Measurements from ENCODE around the gene MORN4.

MORN4 gene

DNA sequence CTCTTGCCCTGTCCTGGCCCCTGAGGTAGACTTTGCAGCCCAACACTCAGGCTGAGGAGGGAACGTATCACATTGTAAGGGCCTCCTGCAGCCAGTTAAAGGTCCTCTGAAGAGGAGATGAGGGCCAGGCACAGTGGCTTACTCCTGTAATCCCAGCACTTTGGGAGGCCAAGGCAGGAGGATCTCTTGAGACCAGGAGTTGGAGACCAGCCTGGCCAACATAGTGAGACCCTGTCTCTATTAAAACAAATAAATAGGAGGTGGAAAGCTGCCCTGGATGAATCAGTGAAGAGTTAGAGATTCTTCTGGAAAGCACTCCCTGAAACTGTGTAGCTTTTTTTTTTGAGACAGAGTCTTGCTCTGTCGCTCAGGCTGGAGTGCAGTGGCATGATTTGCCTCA lies 46.1 kb downstream of the MORN4 start:
- Histone ChIP-seq H3K4me2 (ENCODE audit: insufficient read depth, low read length, poor library complexity, severe bottlenecking) (no peak overlapping the region), H3K4me3 (ENCODE audit: low read length in 2 of 2) (no peak overlapping the region), H4K8ac (ENCODE audit: low read depth, low read length) (no peak overlapping the region), H3K9me3 (replicated peaks in 1 of 2; ENCODE audit: control insufficient read depth in 2 of 2, insufficient read depth in 1 of 2, low read depth in 1 of 2, low read length in 2 of 2) (no peaks in the 10 kb centered on the region), H2BK15ac (ENCODE audit: low read length) (no peak overlapping the region), H2BK12ac (ENCODE audit: low read length) (no peak overlapping the region), H2AK5ac (ENCODE audit: low read depth, low read length) (no peak overlapping the region), H3K27me3 (ENCODE audit: control insufficient read depth in 3 of 3, insufficient read depth in 3 of 3, low read depth in 1 of 3, low read length in 3 of 3) (no peaks in the 10 kb centered on the region), H4K91ac (ENCODE audit: low read depth, low read length, poor library complexity) (no peak overlapping the region), H2AFZ (ENCODE audit: low read length) (no peak overlapping the region), H3K23ac (ENCODE audit: low read depth, low read length, poor library complexity) (no peak overlapping the region), H3K4me1 (ENCODE audit: control insufficient read depth in 2 of 2, insufficient read depth in 1 of 2, low read depth in 1 of 2, low read length in 2 of 2) (peaks cover 0 to 8% of the 10 kb centered on the region in 2 donors), H2BK5ac (ENCODE audit: low read length) (no peak overlapping the region), H3K18ac (ENCODE audit: low read length) (no peak overlapping the region), H3K14ac (ENCODE audit: low read length) (no peak overlapping the region), H3K27ac (replicated peaks; ENCODE audit: low read length) (no peak overlapping the region), H2BK120ac (ENCODE audit: low read depth, low read length) (no peak overlapping the region), H3K4ac (ENCODE audit: low read length) (no peak overlapping the region), H3K79me1 (ENCODE audit: low read depth, low read length) (peaks cover 1% of the 10 kb centered on the region), H3K9ac (ENCODE audit: low read depth, low read length, poor library complexity) (no peak overlapping the region), H3K36me3 (replicated peaks in 1 of 2; ENCODE audit: control insufficient read depth in 2 of 2, insufficient read depth in 2 of 2, low read length in 2 of 2) (no peaks in the 10 kb centered on the region)
- DNase-seq (ENCODE audit: low spot score), result no peak
- no CpG with 5 or more reads among the region's 2 CpGs for WGBS, 2 donors (ENCODE audit: extremely low coverage in 2 of 2, insufficient read length in 2 of 2, insufficient replicate concordance in 1 of 2)

GRCh38 chr10:97585439-97585811 lies 47.9 kb downstream of the MORN4 start:
- WGBS, 2 donors (ENCODE audit: extremely low coverage in 2 of 2, insufficient read length in 2 of 2, insufficient replicate concordance in 1 of 2), result no CpG with 5 or more reads among the region's 5 CpGs
- H3K23ac ChIP-seq (ENCODE audit: low read depth, low read length, poor library complexity), result no peak overlapping the region
- H3K14ac ChIP-seq (ENCODE audit: low read length), result no peak overlapping the region

GRCh38 chr10:97584798-97585438 lies 48.4 kb downstream of the MORN4 start:
- peak overlapping the region; percentile 21 for H3K18ac ChIP-seq (ENCODE audit: low read length)
- peaks cover 0 to 3% (median 0%) of the 10 kb centered on the region in 3 experiments for H3K27me3 ChIP-seq (ENCODE audit: control insufficient read depth in 3 of 3, insufficient read depth in 3 of 3, low read depth in 1 of 3, low read length in 3 of 3)
- no peak overlapping the region for H2BK5ac ChIP-seq (ENCODE audit: low read length)
- H4K8ac ChIP-seq (ENCODE audit: low read depth, low read length), result no peak overlapping the region
- no peak overlapping the region for H3K23ac ChIP-seq (ENCODE audit: low read depth, low read length, poor library complexity)
- no peaks in the 10 kb centered on the region for H3K79me1 ChIP-seq (ENCODE audit: low read depth, low read length)
- H2BK120ac ChIP-seq (ENCODE audit: low read depth, low read length), result no peak overlapping the region
- peak overlapping the region; percentile 60 for H2BK15ac ChIP-seq (ENCODE audit: low read length)
- peaks cover 2 to 8% of the 10 kb centered on the region in 2 donors for H3K4me1 ChIP-seq (ENCODE audit: control insufficient read depth in 2 of 2, insufficient read depth in 1 of 2, low read depth in 1 of 2, low read length in 2 of 2)
- no peak overlapping the region for H4K91ac ChIP-seq (ENCODE audit: low read depth, low read length, poor library complexity)
- H3K9me3 ChIP-seq (replicated peaks in 1 of 2; ENCODE audit: control insufficient read depth in 2 of 2, insufficient read depth in 1 of 2, low read depth in 1 of 2, low read length in 2 of 2), result no peaks in the 10 kb centered on the region
- H2AK5ac ChIP-seq (ENCODE audit: low read depth, low read length), result no peak overlapping the region
- no peaks in the 10 kb centered on the region for H3K36me3 ChIP-seq (replicated peaks in 1 of 2; ENCODE audit: control insufficient read depth in 2 of 2, insufficient read depth in 2 of 2, low read length in 2 of 2)
- peak overlapping the region; percentile 14 for H2BK12ac ChIP-seq (ENCODE audit: low read length)
- WGBS, 2 donors (ENCODE audit: extremely low coverage in 2 of 2, insufficient read length in 2 of 2, insufficient replicate concordance in 1 of 2), result no CpG with 5 or more reads among the region's 5 CpGs
- no peak for DNase-seq (ENCODE audit: low spot score)
- no peak overlapping the region for H3K27ac ChIP-seq (replicated peaks; ENCODE audit: low read length)
- no peak overlapping the region for H3K4me2 ChIP-seq (ENCODE audit: insufficient read depth, low read length, poor library complexity, severe bottlenecking)
- H3K4ac ChIP-seq (ENCODE audit: low read length), result no peak overlapping the region
- H3K9ac ChIP-seq (ENCODE audit: low read depth, low read length, poor library complexity), result no peak overlapping the region
- H3K4me3 ChIP-seq (ENCODE audit: low read length in 2 of 2), result no peak overlapping the region
- H2AFZ ChIP-seq (ENCODE audit: low read length), result no peak overlapping the region
- peak overlapping the region; percentile 48 for H3K14ac ChIP-seq (ENCODE audit: low read length)

More at GRCh38 chr10:97585439-97585811, 47.9 kb downstream of the MORN4 start:
- H2AK5ac ChIP-seq (ENCODE audit: low read depth, low read length), result no peak overlapping the region
- H2BK120ac ChIP-seq (ENCODE audit: low read depth, low read length), result no peak overlapping the region
- no peak overlapping the region for H4K91ac ChIP-seq (ENCODE audit: low read depth, low read length, poor library complexity)
- H3K4me3 ChIP-seq (ENCODE audit: low read length in 2 of 2), result no peak overlapping the region
- H3K27me3 ChIP-seq (ENCODE audit: control insufficient read depth in 3 of 3, insufficient read depth in 3 of 3, low read depth in 1 of 3, low read length in 3 of 3), result peaks cover 0 to 3% (median 0%) of the 10 kb centered on the region in 3 experiments
- no peak overlapping the region for H3K4me2 ChIP-seq (ENCODE audit: insufficient read depth, low read length, poor library complexity, severe bottlenecking)
- no peak overlapping the region for H3K27ac ChIP-seq (replicated peaks; ENCODE audit: low read length)
- no peak overlapping the region for H4K8ac ChIP-seq (ENCODE audit: low read depth, low read length)
- no peak overlapping the region for H2AFZ ChIP-seq (ENCODE audit: low read length)
- H3K36me3 ChIP-seq (replicated peaks in 1 of 2; ENCODE audit: control insufficient read depth in 2 of 2, insufficient read depth in 2 of 2, low read length in 2 of 2), result no peaks in the 10 kb centered on the region
- H3K18ac ChIP-seq (ENCODE audit: low read length), result no peak overlapping the region
- H2BK5ac ChIP-seq (ENCODE audit: low read length), result no peak overlapping the region
- H3K4ac ChIP-seq (ENCODE audit: low read length), result no peak overlapping the region
- no peak overlapping the region for H3K9ac ChIP-seq (ENCODE audit: low read depth, low read length, poor library complexity)
- peaks cover 1% of the 10 kb centered on the region for H3K79me1 ChIP-seq (ENCODE audit: low read depth, low read length)
- no peak overlapping the region for H2BK15ac ChIP-seq (ENCODE audit: low read length)
- no peak for DNase-seq (ENCODE audit: low spot score)
- no peaks in the 10 kb centered on the region for H3K9me3 ChIP-seq (replicated peaks in 1 of 2; ENCODE audit: control insufficient read depth in 2 of 2, insufficient read depth in 1 of 2, low read depth in 1 of 2, low read length in 2 of 2)
- H3K4me1 ChIP-seq (ENCODE audit: control insufficient read depth in 2 of 2, insufficient read depth in 1 of 2, low read depth in 1 of 2, low read length in 2 of 2), result peaks cover under 1 to 8% of the 10 kb centered on the region in 2 donors
- no peak overlapping the region for H2BK12ac ChIP-seq (ENCODE audit: low read length)

DNA sequence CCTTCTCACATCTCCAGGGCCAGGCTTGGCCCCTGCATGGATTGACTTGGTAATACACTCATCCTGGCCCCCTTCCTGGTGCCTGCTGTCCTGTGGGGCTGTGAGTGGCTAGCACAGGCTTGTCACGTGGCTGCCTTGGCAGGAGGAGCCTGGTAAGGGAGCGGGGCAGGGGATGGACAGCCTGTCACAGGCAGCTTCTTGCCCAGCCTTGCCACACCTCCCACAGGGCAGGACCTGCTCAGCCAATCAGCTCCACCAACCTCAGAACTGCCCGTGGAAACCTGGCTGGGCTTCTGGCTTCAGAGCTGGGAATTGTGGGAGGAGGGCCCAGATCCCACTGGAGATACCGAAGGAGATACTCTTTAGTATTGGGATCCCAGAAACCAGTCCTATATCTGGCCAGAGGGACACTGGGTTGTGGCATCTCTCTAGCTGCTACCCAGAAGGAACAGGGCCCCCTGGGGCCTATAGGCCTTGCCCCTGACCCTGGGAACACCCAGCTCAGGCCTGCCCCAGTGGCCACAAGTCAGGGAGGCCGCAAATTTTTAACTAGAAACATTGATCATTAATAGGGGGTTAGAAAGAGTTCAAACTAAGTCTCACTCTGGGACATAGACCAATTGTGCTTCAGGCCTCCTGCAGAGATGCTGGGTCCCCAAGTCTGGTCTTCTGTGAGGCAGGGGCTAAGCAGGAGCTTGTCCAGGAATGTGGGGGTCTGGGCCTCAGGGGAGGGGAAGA lies 49.1 kb downstream of the MORN4 start, which contains the start of gene HOGA1:
Gene HOGA1, plus strand, starts transcription at position 330 of the 738 bp plus-strand sequence. Its CDS starts 315 bp downstream, at position 645.
- WGBS, 2 donors (ENCODE audit: extremely low coverage in 2 of 2, insufficient read length in 2 of 2, insufficient replicate concordance in 1 of 2), result no CpG with 5 or more reads among the region's 5 CpGs
- Histone ChIP-seq H3K36me3 (replicated peaks in 1 of 2; ENCODE audit: control insufficient read depth in 2 of 2, insufficient read depth in 2 of 2, low read length in 2 of 2) (no peaks in the 10 kb centered on the region), H3K4me2 (ENCODE audit: insufficient read depth, low read length, poor library complexity, severe bottlenecking) (no peak within 1 kb of the TSS), H3K14ac (ENCODE audit: low read length) (peak within 1 kb of the TSS; percentile 48), H3K9me3 (replicated peaks in 1 of 2; ENCODE audit: control insufficient read depth in 2 of 2, insufficient read depth in 1 of 2, low read depth in 1 of 2, low read length in 2 of 2) (no peaks in the 10 kb centered on the region), H3K4me3 (ENCODE audit: low read length in 2 of 2) (no peak within 1 kb of the TSS), H3K4ac (ENCODE audit: low read length) (no peak within 1 kb of the TSS), H3K4me1 (ENCODE audit: control insufficient read depth in 2 of 2, insufficient read depth in 1 of 2, low read depth in 1 of 2, low read length in 2 of 2) (peaks cover 2 to 8% of the 10 kb centered on the region in 2 donors), H2BK5ac (ENCODE audit: low read length) (no peak within 1 kb of the TSS), H2BK15ac (ENCODE audit: low read length) (peak within 1 kb of the TSS; percentile 60), H3K23ac (ENCODE audit: low read depth, low read length, poor library complexity) (no peak within 1 kb of the TSS), H2AK5ac (ENCODE audit: low read depth, low read length) (no peak within 1 kb of the TSS), H3K27ac (replicated peaks; ENCODE audit: low read length) (no peak within 1 kb of the TSS), H2AFZ (ENCODE audit: low read length) (peak within 1 kb of the TSS; percentile 82), H3K9ac (ENCODE audit: low read depth, low read length, poor library complexity) (no peak within 1 kb of the TSS), H3K79me1 (ENCODE audit: low read depth, low read length) (no peaks in the 10 kb centered on the region), H4K91ac (ENCODE audit: low read depth, low read length, poor library complexity) (no peak within 1 kb of the TSS), H2BK12ac (ENCODE audit: low read length) (peak within 1 kb of the TSS; percentile 14), H3K27me3 (ENCODE audit: control insufficient read depth in 3 of 3, insufficient read depth in 3 of 3, low read depth in 1 of 3, low read length in 3 of 3) (peaks cover 0 to 3% (median 0%) of the 10 kb centered on the region in 3 experiments), H2BK120ac (ENCODE audit: low read depth, low read length) (no peak within 1 kb of the TSS), H3K18ac (ENCODE audit: low read length) (peak within 1 kb of the TSS; percentile 62), H4K8ac (ENCODE audit: low read depth, low read length) (no peak within 1 kb of the TSS)
- DNase-seq (ENCODE audit: low spot score), result no peak

All from neuronal stem cell (in vitro differentiated cells).